GM19324 (cell line): ENCODE measurements around the gene TMC4.
A peak's percentile ranks its signal among the peaks of the same experiment; 100 is the strongest.

Source experiments
- ATAC-seq: cut with Tn5 transposase; IDR thresholded peaks from one replicate; pipeline ENCODE4 v1.9.1; 2021; ENCODE audit warnings: mild to moderate bottlenecking, moderate library complexity; ENCODE audit not compliant: unreplicated experiment, low FRiP score

TMC4 gene

DNA sequence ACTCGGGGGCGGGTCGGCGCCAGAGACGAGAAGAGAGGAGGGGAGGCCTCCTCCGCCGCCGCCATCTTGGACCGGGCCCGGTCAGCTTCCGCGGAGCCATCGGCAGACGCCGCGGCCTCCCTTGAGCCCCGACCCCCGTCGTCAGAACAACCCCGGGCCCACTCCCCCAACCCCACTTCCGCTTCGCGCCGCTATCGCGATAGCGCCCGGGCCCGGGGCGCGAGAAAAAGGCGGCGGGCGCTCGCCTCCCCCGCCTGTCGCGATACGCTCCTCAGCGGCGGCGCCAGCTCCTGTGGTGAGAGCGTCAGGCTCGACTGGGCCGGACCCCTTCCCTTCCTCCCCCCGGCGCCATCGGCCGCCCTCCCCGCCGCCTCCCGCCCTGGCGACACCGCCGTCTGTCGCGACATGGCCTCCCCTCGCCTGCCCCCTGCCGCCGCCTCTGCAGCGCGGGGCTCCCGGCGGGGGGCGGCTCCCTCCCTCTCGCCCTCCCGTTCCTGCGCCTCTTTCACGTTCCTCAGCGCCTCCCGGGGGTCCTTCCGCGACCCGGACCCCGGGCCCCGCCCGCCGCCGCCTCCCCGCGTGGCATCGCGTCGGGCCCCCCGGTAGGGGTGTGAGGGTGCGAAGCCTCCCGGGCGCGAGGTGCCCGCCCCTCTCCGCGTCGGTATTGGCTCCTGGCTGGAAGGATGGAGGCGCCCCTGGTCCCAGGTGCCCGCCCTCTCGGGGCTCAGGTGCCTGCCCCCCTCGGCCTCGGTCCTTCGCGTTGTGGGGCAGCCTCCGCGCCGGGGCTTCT lies 35.1 kb downstream of the TMC4 start, which contains the start of gene CNOT3:
CNOT3 (plus strand) TSS at position 64 of the 790 bp plus-strand sequence. CDS start 5,217 bp downstream, outside the sequence.
- ATAC-seq, result no peak

DNA sequence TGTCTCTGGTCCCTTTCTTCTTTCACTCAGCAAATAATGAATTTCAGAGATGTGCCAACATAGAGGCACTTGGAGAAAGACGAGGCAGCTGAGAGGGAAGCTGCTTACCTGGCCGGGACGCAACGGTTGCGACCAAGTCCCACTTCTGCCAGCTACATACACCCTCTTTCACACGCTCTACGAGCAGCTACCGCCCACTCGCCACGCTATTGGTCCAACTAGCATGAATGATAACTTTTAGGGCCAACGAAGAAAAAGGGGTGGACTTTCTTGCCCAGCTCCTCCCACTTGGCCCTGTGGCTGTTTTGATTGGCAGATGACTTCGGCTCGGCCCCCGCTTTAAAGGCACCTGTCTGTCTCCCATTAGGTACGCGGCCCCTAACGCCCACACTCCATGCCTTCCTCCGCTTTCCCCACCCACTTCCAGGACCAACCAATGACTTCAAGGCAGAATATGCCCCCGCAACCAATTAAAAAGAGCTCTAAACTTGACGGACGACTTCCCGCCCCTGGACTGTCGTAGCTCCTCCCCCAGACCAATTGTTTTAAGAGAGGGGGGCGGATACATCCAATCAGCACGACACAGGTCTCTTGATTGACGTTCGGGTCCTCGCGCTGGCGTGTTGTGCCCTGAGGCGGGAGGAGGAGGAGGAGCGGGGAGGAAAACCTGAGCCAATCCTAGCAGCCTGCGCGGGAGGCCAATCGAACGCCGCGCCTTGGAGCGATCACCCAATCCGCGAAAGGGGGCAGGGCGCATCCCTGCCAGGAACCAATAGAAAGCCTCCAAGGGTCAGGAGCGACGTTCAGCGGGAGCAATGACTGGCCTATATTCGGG lies 35.9 kb downstream of the TMC4 start:
- ATAC-seq, result peak; percentile 88

DNA sequence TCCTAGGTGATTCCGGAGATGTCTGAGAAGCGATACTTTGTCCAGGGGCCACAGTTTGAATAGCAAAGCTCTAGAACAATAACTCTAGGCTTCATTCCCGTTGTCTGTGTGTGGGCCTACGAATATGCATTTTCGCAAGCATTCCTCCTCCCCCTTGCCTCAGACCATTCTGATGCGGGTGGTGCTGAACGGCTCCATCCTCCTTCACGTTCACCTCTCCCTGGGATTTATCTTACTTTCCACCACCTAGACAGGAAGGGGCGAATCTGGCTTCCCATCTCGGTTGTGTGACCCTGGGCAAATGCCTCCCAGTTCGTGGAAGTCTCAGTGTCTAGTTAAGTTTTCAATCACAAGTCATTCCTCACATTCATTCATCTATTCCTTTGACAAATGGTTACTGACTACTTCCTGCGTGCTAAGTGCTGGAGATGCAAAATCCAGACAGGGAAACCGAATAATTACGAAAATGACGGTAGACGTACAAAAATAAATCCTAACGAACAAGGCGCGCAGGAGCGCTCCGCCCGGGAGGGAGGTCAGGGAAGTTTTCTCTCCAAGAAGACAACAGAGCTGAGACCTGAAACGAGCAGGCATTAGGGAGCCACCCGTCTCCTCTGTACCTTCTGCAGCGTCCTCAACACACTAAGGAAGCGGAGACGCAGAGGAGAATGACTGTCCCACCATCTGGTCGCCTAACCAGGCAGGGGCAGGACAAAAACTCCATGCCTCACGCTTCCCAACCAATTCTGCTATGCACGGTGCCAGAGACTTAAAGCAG lies 36.7 kb downstream of the TMC4 start:
- peak; percentile 0 for ATAC-seq

DNA sequence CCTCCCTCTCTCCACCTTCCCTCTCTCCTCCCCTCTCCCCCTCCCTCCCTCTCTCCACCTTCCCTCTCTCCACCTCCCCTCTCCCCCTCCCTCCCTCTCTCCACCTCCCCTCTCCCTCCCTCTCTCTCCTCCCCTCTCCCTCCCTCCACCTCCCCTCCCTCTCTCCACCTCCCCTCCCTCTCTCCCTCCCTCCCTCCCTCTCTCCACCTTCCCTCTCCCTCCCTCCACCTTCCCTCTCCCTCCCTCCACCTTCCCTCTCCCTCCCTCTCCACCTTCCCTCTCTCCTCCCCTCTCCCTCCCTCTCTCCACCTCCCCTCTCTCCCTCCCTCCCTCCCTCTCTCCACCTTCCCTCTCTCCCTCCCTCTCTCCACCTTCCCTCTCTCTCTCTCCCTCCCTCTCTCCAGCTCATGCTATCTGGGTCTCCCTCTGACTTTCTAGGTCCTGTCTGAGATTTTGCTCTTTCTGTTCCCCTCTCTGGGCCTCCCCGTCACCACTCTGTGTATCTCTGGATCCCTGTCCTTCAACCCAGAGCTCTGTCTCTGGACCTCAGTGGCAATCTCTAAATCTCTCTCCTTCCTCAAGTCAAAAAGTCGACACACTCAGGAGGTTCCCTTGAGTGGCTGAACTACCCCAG lies 38.9 kb downstream of the TMC4 start:
- no peak for ATAC-seq

DNA sequence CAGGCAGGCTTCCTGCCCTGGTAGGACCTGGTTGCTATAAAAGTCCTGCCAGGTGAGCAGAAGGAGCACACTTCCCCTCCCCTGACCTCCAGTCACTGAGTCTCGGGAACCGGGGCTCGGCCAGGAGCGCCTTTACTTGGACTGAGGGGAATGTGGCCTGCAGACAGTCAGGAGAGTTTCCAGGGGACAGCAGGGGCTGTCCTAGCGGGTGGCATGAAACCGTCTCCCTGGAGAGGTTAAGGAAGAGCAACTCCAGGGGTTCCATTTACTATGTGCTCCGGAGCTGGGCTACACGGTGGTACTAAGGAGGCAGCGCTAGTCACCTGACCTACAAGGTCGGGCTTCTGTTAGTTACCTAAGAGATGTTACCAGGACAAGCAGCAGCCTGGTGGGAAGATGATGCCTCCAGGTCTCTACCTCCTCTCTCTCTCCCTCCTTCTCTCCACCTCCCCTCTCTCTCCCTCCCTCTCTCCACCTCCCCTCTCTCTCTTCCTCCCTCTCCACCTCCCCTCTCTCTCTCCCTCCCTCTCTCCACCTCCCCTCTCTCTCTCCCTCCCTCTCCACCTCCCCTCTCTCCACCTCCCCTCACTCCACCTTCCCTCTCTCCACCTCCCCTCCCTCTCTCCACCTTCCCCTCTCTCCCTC lies 39.5 kb downstream of the TMC4 start:
- no peak for ATAC-seq

DNA sequence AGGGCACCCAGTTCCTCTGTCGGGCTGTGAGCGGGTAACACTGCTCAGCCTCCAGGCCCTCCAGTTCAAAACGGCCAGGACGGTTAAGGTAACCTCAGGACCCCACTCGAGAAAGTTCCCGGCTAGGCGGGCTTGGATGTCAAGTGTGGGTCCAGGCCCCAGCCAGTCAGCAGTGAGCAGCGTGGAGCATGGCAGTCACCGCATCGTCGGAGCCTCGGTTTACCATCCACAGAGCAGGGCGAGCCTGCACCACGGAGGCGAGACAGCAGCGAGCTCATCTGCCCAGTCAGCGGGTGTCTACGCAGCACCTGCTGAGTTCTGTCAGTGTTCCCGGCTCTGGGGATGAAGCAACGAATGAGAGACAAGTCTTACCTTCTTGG lies 43.4 kb downstream of the TMC4 start:
- no peak for ATAC-seq

DNA sequence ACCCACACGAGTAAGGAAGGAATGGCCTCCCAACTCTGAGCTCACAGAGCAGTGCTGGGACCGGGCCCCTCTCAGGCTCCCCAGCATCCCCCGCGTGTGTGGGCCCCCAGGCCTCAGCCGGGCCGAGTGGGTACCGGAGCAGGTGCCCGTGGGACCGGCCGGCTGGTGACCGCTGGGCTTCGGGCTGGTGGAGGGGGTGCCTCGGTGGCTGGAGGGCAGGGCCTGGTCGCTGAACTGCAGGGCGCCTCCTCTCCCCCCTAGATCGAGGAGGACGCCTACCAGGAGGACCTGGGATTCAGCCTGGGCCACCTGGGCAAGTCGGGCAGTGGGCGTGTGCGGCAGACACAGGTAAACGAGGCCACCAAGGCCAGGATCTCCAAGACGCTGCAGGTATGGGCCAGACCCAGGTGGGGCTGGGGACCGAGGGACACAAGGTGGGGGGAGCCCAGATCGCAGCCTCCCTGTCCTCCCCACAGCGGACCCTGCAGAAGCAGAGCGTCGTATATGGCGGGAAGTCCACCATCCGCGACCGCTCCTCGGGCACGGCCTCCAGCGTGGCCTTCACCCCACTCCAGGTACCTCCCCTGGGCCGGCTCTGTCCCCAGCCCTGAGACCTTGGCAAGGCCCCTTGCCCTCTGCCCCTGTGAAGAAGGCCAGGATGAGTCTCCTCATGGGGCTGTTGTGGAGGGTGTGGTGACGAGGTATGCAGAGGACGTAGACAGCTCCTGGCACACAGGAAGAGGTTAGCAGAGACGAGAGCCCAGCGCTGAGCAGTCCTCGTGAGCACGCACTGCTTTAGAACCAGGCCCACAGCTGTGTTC lies 44.0 kb downstream of the TMC4 start:
- no peak for ATAC-seq

DNA sequence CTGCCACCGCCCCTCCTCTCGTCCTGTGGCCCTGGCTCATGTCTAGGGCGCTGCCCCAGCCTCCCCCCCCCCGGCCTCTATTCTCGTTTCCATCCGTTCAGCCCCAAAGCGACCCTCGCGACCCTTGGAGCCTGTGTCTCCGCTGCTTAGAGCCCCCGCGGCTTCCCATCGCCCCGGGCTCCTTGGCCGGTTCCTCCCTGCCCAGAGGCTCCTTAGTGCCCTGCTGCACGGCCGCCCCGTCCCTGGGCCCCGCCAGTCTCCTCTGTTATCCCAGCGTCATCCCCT lies 44.6 kb downstream of the TMC4 start:
- ATAC-seq, result no peak

DNA sequence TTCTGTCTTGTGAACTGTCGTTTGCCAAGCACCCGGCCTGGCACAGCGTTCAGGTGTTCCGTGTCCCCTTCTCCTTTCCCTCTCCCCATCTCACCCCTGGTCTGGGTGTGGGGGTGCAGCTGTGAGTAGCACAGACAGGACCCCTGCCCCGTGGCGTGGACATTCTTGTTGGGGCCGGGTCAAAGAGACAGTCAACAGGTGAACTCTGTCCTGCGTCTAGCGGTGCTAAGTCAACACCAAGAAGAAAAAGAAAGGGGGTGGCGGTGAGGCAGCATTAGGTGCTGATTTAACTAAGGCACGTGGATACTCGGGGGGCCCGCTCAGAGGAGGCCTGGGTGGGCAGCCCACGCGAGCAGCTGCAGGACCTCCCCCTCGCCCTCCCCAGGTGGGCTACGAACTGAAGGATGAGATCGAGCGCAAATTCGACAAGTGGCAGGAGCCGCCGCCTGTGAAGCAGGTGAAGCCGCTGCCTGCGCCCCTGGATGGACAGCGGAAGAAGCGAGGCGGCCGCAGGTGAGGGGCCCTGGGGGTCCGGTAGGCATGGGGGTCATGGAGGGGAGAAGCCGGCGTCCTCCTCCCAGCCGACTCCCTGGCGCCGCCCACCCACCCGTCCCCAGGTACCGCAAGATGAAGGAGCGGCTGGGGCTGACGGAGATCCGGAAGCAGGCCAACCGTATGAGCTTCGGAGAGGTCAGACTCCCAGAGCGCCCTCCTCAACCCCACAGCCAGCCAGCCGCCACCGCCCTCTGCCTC lies 45.1 kb downstream of the TMC4 start:
- ATAC-seq, result no peak

DNA sequence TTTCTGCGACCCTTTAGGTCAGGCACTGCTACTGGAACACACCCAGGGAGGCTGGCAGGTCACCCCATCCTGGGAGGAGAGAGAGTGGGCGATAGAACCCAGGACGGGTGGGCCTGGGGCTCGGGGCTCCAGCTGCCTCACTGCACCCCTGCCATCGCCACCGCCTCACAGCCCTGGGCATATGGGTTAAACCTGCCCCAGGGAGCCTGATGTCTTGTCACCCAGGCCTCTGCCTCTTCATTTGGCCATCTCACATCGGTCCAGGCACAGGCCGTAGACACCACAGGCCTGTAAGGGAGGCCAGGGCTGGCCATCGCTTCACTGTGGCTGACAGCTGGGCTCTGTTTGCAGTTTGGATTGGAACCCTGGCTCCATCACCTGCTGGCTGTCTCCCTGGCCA lies 47.2 kb downstream of the TMC4 start:
- ATAC-seq, result no peak

DNA sequence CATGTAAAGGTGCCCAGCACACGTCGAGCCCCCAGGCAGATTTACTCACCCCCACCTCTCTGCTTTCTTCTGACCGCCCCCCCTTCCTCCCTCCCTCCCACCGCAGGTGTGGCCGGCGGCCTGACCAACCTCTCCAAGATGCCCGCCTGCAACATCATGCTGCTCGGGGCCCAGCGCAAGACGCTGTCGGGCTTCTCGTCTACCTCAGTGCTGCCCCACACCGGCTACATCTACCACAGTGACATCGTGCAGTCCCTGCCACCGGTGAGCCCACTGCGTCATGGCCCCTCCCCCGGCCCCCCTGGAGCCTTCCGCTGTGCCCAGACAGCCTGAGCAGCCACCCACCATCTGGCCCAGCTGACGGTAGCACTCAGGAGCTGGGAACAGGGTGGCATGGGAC lies 48.6 kb downstream of the TMC4 start:
- no peak for ATAC-seq

DNA sequence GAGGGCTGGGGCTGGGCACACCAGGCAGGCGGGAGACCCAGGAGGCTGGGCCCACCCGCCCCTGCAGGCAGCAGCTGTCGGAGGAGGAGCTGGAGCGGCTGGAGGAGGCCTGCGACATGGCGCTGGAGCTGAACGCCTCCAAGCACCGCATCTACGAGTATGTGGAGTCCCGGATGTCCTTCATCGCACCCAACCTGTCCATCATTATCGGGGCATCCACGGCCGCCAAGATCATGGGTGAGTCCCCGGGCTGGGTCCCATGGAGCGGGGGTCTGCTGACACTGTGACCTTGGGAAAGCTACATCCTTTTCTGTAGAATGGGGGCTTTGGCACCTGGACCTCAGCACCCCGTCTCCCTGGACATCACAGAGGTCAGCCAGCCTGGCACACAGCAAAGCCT lies 49.3 kb downstream of the TMC4 start:
- no peak for ATAC-seq

DNA sequence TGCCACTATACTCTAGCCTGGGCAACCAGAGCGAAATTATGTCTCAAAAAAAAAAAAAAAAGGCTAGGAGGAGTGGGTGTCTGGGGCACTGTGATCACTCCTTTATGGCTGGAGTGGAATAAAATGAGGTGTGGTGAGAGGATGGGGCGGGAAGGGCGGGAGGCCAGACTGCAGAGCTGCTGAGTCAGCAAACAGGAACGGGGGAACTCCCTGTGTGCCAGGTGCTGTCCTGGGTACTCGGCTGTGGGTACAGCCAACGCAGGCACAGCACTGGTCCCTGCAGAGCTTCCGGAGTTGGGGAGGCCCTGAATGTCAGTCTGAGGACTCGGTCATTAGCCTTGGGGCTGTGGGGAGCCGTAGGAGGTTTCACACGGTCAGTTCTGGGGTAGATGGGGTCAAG lies 51.7 kb downstream of the TMC4 start:
- no peak for ATAC-seq

DNA sequence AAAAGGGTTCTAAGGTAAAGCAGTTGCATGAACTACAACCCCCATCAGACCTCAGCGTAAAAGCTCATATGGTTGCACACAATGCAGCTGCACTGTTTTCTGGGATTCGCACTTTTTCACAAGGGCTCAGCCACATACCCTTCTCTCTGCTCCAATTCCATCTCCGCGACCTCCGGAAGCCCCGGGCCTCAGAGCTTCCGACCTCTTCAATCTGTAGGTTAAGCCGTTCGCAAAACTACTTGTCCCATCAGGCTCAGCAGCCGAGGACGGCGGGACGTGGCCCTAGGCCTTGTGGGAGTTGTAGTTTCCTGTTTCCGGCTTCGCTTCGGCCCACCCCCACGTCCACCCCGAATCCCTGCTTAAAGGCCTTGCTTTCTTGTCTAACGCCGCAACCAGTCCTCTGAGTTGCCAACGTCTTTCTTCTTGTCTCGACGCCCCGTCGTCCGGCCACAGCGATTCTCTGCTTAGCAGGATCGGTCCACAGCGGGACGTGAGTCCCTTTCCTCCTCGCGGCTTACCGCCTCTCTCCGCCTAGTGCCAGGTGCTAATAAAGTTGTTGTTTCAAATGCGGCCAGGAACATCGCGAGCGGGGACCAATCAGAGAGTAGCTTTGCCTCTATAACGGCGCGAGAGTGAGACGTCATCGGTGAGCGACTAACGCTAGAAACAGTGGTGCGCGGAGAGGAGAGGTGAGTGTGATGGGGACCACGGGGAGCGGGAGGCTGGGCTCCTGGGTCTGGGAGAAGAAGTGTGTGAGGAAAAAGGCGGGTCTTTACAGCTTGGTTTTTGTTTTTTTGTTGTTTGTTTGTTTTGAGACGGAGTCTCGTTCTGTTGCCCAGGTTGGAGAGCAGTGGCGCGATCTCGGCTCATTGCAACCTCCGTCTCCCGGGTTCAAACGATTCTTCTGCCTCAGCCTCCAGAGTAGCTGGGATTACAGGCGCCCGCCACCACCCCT lies 57.6 kb downstream of the TMC4 start, which contains the start of the genes PRPF31 and TFPT:
PRPF31 (plus strand) TSS at position 646 of the 955 bp plus-strand sequence. CDS start 2,525 bp downstream, outside the sequence.
TFPT (minus strand) TSS at position 549 of the 955 bp plus-strand sequence; CDS start at position 161, 388 bp downstream.
- peak; percentile 81 for ATAC-seq

DNA sequence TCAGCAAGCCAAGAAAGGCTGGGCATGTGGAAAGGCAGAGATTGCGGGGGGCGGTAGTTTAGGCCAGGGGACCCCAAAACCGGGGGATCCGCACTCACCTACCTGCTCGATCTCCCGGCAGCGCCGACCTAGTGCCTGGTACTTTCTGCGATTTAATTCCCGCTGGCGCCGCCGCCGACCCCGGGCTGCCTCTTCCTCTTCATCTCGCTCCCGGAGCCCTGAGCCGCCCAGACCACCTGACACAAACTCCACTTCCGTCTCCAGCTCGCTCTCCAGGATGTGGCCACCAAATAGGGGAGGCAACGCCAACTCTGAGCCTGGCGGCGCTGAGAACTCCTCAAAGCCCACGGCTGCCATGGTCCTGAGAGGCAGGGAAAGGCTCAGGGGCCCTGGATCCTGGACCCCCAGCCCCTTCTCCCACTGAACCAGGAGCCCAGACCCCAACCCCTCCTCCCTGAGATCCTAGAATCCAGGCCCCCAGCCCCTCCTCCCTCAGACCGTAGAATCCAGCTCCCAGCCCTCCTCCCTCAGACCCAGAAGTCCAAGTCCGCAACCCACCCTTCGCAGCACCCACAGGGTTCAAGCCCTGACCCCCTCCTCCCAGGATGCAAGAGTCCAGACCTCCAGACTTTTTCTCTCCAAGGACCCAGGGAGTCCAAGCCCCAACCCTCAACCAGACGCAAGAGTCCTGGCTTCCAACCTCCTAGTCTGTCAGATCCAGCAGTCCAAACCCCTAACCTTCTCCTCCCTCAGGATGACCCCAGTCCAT lies 58.4 kb downstream of the TMC4 start:
- ATAC-seq, result no peak
